AG04449 (cell line): Measurements from ENCODE around the gene TOPBP1.

Experiments used
- CTCF ChIA-PET: fragments of 350-600 bp; formaldehyde crosslinking; extraction: SDS; loops from one replicate; lab custom pipeline; 2021; ENCODE audit warnings: antibody characterized with exemption; lab: Yijun Ruan, JAX
- POLR2A ChIA-PET: fragments of 400-600, 350-600 bp; formaldehyde crosslinking; extraction: SDS; loops from one replicate; lab custom pipeline; 2020; ENCODE audit warnings: antibody characterized with exemption, inconsistent platforms; lab: Yijun Ruan, JAX
- DNase-seq: peaks from one replicate; pipeline ENCODE4 v3.0.0-alpha.2; 2010; ENCODE audit warnings: low read depth, low spot score
- H3K4me3 ChIP-seq: 2 replicates; pipeline ENCODE4 v1.5.1; 2011; ENCODE audit warnings: low read depth, mild to moderate bottlenecking, control low read depth, low read length
- CTCF ChIP-seq: IDR thresholded peaks from one replicate; pipeline ENCODE4 v1.5.1; 2011; ENCODE audit warnings: mild to moderate bottlenecking, moderate library complexity, low read length, control low read depth, inconsistent platforms; ENCODE audit not compliant: insufficient read depth; ENCODE audit errors: missing control alignments

TOPBP1 gene

GRCh38 chr3:133606902-133607301 is 54.8 kb downstream of the TOPBP1 start:
- TF ChIP-seq CTCF, result no peak
- DNase-seq, result no peak
- CTCF ChIA-PET, result interaction anchor here (1.4 kb wide), 1 partner anchor 12 kb away, joined by 4 read pairs; no protein-coding TSS in a partner anchor
- no peak overlapping the region for H3K4me3 ChIP-seq
- POLR2A ChIA-PET, result interaction anchor here (0.6 kb wide), 1 partner anchor 1190 kb away, joined by 3 read pairs; no protein-coding TSS in a partner anchor

GRCh38 chr3:133606342-133606741 is 55.4 kb downstream of the TOPBP1 start:
- CTCF ChIA-PET, result interaction anchor here (1.4 kb wide), 1 partner anchor 11 kb away, joined by 4 read pairs; no protein-coding TSS in a partner anchor
- H3K4me3 ChIP-seq, result no peak overlapping the region
- no peak for DNase-seq
- POLR2A ChIA-PET, result interaction anchor here (0.6 kb wide), 1 partner anchor 1189 kb away, joined by 3 read pairs; no protein-coding TSS in a partner anchor
- TF ChIP-seq CTCF, result no peak

GRCh38 chr3:133600572-133601081 is 61.1 kb downstream of the TOPBP1 start:
- ChIA-PET CTCF (interaction anchor here (1.0 to 1.2 kb wide), 2 partner anchors 10 to 22 kb away, joined by 3 to 5 read pairs; no protein-coding TSS in a partner anchor), POLR2A (no interaction called here)
- TF ChIP-seq CTCF, result no peak
- H3K4me3 ChIP-seq, result no peak overlapping the region
- no peak for DNase-seq

GRCh38 chr3:133599280-133599679 is 62.5 kb downstream of the TOPBP1 start:
- CTCF ChIA-PET, result no interaction called here
- no peak for DNase-seq
- POLR2A ChIA-PET, result no interaction called here
- H3K4me3 ChIP-seq, result no peak overlapping the region
- no peak for TF ChIP-seq CTCF

- ChIA-PET CTCF (interaction anchor here (0.6 to 1.4 kb wide), 2 partner anchors 119 to 139 kb away, joined by 3 read pairs; no protein-coding TSS in a partner anchor), POLR2A (interaction anchor here (0.5 kb wide), 1 partner anchor 18 kb away, joined by 3 read pairs; no protein-coding TSS in a partner anchor)
- no peak for TF ChIP-seq CTCF
- no peak overlapping the region for H3K4me3 ChIP-seq
- no peak for DNase-seq
Observed at GRCh38 chr3:133598405-133598804, 63.3 kb downstream of the TOPBP1 start.

- DNase-seq, result no peak
- ChIA-PET CTCF (interaction anchor here (0.6 to 2.0 kb wide), 6 partner anchors 12 to 158 kb away, joined by 3 to 11 read pairs (median 3); no protein-coding TSS in a partner anchor), POLR2A (interaction anchor here (0.8 kb wide), 1 partner anchor 60 kb away, joined by 5 read pairs; no protein-coding TSS in a partner anchor)
- TF ChIP-seq CTCF, result no peak
- no peak overlapping the region for H3K4me3 ChIP-seq
Observed at GRCh38 chr3:133595341-133595740, 66.4 kb downstream of the TOPBP1 start.
